Hepatocyte (in vitro differentiated cells): ENCODE results near the gene SART1.

Source experiments
- EZH2phosphoT487 ChIP-seq: fragments of 200-600 bp; sonication (generic); IDR thresholded peaks from one replicate; pipeline ENCODE4 v1.6.1; 2018; ENCODE audit warnings: antibody characterized with exemption, mild to moderate bottlenecking, low read depth, moderate library complexity; ENCODE audit not compliant: unreplicated experiment, severe bottlenecking
- TF ChIP-seq, protein P1 (sequence below): fragments of 200-600 bp; sonication (generic); IDR thresholded peaks from 2 replicates; pipeline ENCODE4 v1.5.1; 2016; ENCODE audit warnings: antibody characterized with exemption, mild to moderate bottlenecking; ENCODE audit not compliant: poor library complexity

- TF ChIP-seq, protein P1, sequence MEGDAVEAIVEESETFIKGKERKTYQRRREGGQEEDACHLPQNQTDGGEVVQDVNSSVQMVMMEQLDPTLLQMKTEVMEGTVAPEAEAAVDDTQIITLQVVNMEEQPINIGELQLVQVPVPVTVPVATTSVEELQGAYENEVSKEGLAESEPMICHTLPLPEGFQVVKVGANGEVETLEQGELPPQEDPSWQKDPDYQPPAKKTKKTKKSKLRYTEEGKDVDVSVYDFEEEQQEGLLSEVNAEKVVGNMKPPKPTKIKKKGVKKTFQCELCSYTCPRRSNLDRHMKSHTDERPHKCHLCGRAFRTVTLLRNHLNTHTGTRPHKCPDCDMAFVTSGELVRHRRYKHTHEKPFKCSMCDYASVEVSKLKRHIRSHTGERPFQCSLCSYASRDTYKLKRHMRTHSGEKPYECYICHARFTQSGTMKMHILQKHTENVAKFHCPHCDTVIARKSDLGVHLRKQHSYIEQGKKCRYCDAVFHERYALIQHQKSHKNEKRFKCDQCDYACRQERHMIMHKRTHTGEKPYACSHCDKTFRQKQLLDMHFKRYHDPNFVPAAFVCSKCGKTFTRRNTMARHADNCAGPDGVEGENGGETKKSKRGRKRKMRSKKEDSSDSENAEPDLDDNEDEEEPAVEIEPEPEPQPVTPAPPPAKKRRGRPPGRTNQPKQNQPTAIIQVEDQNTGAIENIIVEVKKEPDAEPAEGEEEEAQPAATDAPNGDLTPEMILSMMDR, result no peak
- TF ChIP-seq EZH2phosphoT487, result no peak
These were observed 9.4 kb upstream of the SART1 start for GRCh38 chr11:65952052-65952521.
